Caco-2 (cell line): ENCODE results near the gene GSTA5. TPM values are rescaled to one million over a fixed set of nuclear protein-coding genes. Genes with fewer than 3 reads are reported as not detected.
"Not testable (repeated sequence)": the region's sequence is repeated elsewhere in the genome, so short reads cannot be mapped to it uniquely, and the experiment has no call there.

ENCODE experiments used
- BruUV-seq: library from RNA; stranded (reverse); fragments of 400-500 nt; replicated peaks from 2 replicates; lab custom pipeline; 2021; lab: Mats Ljungman, UMichigan
- CTCF ChIA-PET: fragments of 300-600 bp; sonication (Branson Sonifier 250); formaldehyde crosslinking; loops from one replicate; lab custom pipeline; 2022; ENCODE audit warnings: antibody characterized with exemption; lab: Charles Lee
- POLR2A ChIA-PET: fragments of 300-600 bp; sonication (Branson Sonifier 250); formaldehyde crosslinking; loops from one replicate; lab custom pipeline; 2022; ENCODE audit warnings: antibody characterized with exemption; lab: Charles Lee
- DNase-seq, 2 experiments: peaks; one replicate each; pipeline versions ENCODE4 v3.0.0 to v3.0.0-alpha.2; 2020 to 2022
- H3K27me3 ChIP-seq: replicated peaks from 2 replicates; pipeline ENCODE4 v1.6.0; 2011; ENCODE audit warnings: low read length; ENCODE audit not compliant: control insufficient read depth, insufficient read depth
- H3K36me3 ChIP-seq: 2 replicates; pipeline ENCODE4 v1.5.1; 2011; ENCODE audit warnings: low read length; ENCODE audit not compliant: control insufficient read depth, insufficient read depth
- H3K4me1 ChIP-seq: fragments of 250-450 bp; sonication (Bioruptor Pico); 2 replicates; pipeline ENCODE4 v1.5.1; 2020; ENCODE audit warnings: mild to moderate bottlenecking
- H3K4me3 ChIP-seq: 2 replicates; pipeline ENCODE4 v1.5.1; 2011; ENCODE audit warnings: low read depth, mild to moderate bottlenecking, control low read depth, low read length
- H3K9me3 ChIP-seq: fragments of 250-450 bp; sonication (Bioruptor Pico); 2 replicates; pipeline ENCODE4 v1.5.1; 2020; ENCODE audit warnings: mild to moderate bottlenecking, moderate library complexity
- H3K27ac Mint-ChIP-seq: one replicate; pipeline ENCODE4 v1.8.0; 2022; ENCODE audit warnings: mixed read lengths; ENCODE audit not compliant: unreplicated experiment
- H3K27me3 Mint-ChIP-seq: one replicate; pipeline ENCODE4 v1.8.0; 2022; ENCODE audit warnings: mixed read lengths; ENCODE audit not compliant: insufficient read depth, unreplicated experiment
- H3K36me3 Mint-ChIP-seq: one replicate; pipeline ENCODE4 v1.8.0; 2022; ENCODE audit warnings: mild to moderate bottlenecking, mixed read lengths; ENCODE audit not compliant: insufficient read depth, unreplicated experiment
- H3K4me1 Mint-ChIP-seq: one replicate; pipeline ENCODE4 v1.8.0; 2022; ENCODE audit warnings: low read depth, mixed read lengths; ENCODE audit not compliant: unreplicated experiment
- H3K4me3 Mint-ChIP-seq: one replicate; pipeline ENCODE4 v1.8.0; 2022; ENCODE audit warnings: mild to moderate bottlenecking, moderate library complexity, mixed read lengths; ENCODE audit not compliant: unreplicated experiment
- H3K9me3 Mint-ChIP-seq: one replicate; pipeline ENCODE4 v1.8.0; 2022; ENCODE audit warnings: mixed read lengths; ENCODE audit not compliant: unreplicated experiment
- intact Hi-C: fragments of 100-400 bp; cut with micrococcal nuclease; formaldehyde crosslinking; loops from one replicate; pipeline ENCODE4 v1.10.0; 2022; ENCODE audit not compliant: unreplicated experiment
- total RNA-seq: library from RNA; stranded (reverse); gene quantifications from 2 replicates; pipeline ENCODE4 v1.2.3, GENCODE V29; 2022
- TF ChIP-seq, protein P1 (sequence below), 2 experiments: fragments of 200-600 bp in 1 of 2; IDR thresholded peaks; 1 replicate in 1 of 2; 2 replicates in 1 of 2; pipeline versions ENCODE4 v1.5.1 to v1.8.0; 2011 to 2022; ENCODE audit warnings: antibody characterized with exemption in 1 of 2, control low read depth in 1 of 2, inconsistent platforms in 1 of 2, low read depth in 1 of 2, low read length in 1 of 2, mild to moderate bottlenecking in 1 of 2, moderate library complexity in 1 of 2; ENCODE audit not compliant: insufficient read depth in 1 of 2, severe bottlenecking in 1 of 2, unreplicated experiment in 1 of 2

Gene GSTA5
- total RNA-seq, 1 experiment from 2014 or later: not detected

DNA sequence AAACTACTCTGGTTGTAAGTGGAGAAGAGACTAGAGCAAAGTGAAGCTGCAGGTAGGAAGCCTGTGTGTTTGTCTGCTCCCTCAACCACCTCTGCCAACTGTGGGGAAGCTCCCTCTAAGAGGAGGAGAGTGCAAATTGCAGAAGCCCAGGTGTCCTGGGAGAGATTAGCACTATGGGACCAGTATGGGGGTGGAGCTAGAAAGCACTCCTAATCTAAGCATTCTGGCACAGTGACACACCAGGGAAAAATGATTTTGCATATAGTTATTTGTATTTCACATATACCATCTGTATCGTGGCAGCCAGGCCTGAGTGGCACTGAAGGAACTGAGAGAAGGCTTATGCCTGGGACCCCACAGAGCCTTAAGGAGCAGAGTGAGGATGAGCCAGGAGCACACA, 49.8 kb downstream of the GSTA5 start:
- Mint-ChIP-seq H3K36me3 (peaks cover 7% of the 10 kb centered on the region), H3K27me3 (no peaks in the 10 kb centered on the region), H3K9me3 (peaks cover 21% of the 10 kb centered on the region), H3K4me3 (no peak overlapping the region), H3K4me1 (peaks cover 25% of the 10 kb centered on the region), H3K27ac (no peak overlapping the region)
- Histone ChIP-seq H3K36me3 (no peaks in the 10 kb centered on the region), H3K9me3 (no peaks in the 10 kb centered on the region), H3K4me3 (no peak overlapping the region), H3K4me1 (peaks cover 13% of the 10 kb centered on the region), H3K27me3 (no peaks in the 10 kb centered on the region)
- DNase-seq: no peak
- intact Hi-C loops: loop anchor here (10.0 kb wide), 1 partner anchor 774 kb away; no protein-coding TSS in a partner anchor
- TF ChIP-seq, protein P1, sequence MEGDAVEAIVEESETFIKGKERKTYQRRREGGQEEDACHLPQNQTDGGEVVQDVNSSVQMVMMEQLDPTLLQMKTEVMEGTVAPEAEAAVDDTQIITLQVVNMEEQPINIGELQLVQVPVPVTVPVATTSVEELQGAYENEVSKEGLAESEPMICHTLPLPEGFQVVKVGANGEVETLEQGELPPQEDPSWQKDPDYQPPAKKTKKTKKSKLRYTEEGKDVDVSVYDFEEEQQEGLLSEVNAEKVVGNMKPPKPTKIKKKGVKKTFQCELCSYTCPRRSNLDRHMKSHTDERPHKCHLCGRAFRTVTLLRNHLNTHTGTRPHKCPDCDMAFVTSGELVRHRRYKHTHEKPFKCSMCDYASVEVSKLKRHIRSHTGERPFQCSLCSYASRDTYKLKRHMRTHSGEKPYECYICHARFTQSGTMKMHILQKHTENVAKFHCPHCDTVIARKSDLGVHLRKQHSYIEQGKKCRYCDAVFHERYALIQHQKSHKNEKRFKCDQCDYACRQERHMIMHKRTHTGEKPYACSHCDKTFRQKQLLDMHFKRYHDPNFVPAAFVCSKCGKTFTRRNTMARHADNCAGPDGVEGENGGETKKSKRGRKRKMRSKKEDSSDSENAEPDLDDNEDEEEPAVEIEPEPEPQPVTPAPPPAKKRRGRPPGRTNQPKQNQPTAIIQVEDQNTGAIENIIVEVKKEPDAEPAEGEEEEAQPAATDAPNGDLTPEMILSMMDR (IDR thresholded peaks at IDR 0.05; ENCODE audit: insufficient read depth in 1 of 2, low read depth in 1 of 2, low read length in 1 of 2, severe bottlenecking in 1 of 2, unreplicated experiment in 1 of 2): no peak
- CTCF ChIA-PET: no interaction called here
- POLR2A ChIA-PET: no interaction called here
- BruUV-seq: no TSS peak

DNA sequence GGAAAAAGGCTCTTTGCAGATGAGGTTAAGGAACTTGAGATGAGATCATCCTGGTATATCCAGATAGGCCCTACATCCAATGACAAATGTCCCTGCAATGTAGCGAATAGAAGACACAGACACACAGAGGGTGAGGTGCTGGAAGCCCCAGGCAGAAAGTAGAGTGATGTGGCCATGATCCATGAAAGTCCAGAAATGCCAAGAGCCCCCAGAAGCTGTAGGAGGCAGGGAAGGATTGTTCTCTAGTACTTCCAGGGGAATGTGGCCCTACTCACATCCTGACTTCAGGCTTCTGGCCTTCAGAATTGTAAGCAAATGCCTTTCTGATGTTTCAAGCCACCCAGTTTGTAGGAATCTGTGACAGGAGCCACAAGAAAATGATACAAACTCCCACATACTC, 51.0 kb downstream of the GSTA5 start:
- H3K27me3 ChIP-seq, POLR2A ChIA-PET, H3K27me3 Mint-ChIP-seq, DNase-seq, H3K4me3 Mint-ChIP-seq, CTCF ChIA-PET, H3K9me3 ChIP-seq, H3K4me3 ChIP-seq, BruUV-seq, H3K36me3 Mint-ChIP-seq, H3K36me3 ChIP-seq, H3K27ac Mint-ChIP-seq: not testable (repeated sequence)
- peaks cover 13% of the 10 kb centered on the region for H3K4me1 ChIP-seq
- peaks cover 21% of the 10 kb centered on the region for H3K9me3 Mint-ChIP-seq
- intact Hi-C loops: loop anchor here (10.0 kb wide), 1 partner anchor 775 kb away; no protein-coding TSS in a partner anchor
- H3K4me1 Mint-ChIP-seq: peaks cover 25% of the 10 kb centered on the region

DNA sequence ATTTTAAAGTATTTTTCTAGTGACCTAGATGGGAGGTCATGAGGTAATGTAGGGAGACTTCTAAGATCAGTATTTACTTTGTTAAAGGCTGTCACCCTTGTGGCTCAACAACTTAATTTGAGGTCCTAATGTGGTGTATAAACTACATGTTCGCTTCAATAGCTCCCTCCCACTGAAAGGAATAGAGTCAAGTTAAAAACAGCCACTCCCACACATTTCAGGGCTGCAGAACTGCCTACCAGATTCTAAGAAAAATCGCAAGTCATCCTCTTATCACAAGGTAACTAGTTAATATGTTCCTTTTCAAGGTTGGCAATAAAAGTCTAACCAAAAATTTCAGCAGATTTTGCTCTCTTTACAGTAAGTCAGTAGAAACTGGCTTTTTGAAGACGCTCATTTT, 52.1 kb downstream of the GSTA5 start:
- H3K4me3 Mint-ChIP-seq: no peak overlapping the region
- Histone ChIP-seq H3K27me3 (no peaks in the 10 kb centered on the region), H3K4me3 (no peak overlapping the region), H3K36me3 (no peaks in the 10 kb centered on the region), H3K9me3 (no peaks in the 10 kb centered on the region), H3K4me1 (peaks cover 13% of the 10 kb centered on the region)
- no peak for DNase-seq
- no peaks in the 10 kb centered on the region for H3K27me3 Mint-ChIP-seq
- POLR2A ChIA-PET: no interaction called here
- H3K36me3 Mint-ChIP-seq: peaks cover 5% of the 10 kb centered on the region
- BruUV-seq: no TSS peak
- peaks cover 16% of the 10 kb centered on the region for H3K9me3 Mint-ChIP-seq
- CTCF ChIA-PET: no interaction called here
- H3K27ac Mint-ChIP-seq: peak overlapping the region; percentile 30
- TF ChIP-seq, protein P1 (IDR thresholded peaks at IDR 0.05; ENCODE audit: insufficient read depth in 1 of 2, low read depth in 1 of 2, low read length in 1 of 2, severe bottlenecking in 1 of 2, unreplicated experiment in 1 of 2): no peak
- H3K4me1 Mint-ChIP-seq: peaks cover 25% of the 10 kb centered on the region
- intact Hi-C loops: no loop called here

DNA sequence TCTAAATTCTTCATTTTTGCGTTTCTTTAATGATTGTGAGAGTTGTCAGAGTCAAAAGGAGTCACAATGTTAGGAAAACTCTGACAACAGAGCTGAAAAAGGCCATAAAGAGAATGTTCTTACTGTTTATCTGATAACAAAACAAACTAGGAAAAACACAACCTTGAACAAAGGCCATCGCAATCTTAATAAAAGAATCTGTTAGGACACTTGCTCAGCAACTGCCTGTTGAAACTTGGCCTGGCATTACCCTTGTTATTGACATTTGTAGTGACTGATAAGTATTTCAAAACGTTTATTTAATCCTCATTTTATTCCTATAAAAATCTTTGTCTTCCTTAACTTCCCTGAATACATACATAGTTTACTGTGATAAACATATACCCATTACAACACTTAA, 52.7 kb downstream of the GSTA5 start:
- no peak for DNase-seq
- BruUV-seq: no TSS peak
- TF ChIP-seq, protein P1 (IDR thresholded peaks at IDR 0.05; ENCODE audit: insufficient read depth in 1 of 2, low read depth in 1 of 2, low read length in 1 of 2, severe bottlenecking in 1 of 2, unreplicated experiment in 1 of 2): no peak

More for the DNA sequence above, 52.7 kb downstream of the GSTA5 start:
- ChIA-PET CTCF (no interaction called here), POLR2A (no interaction called here)
- no peak overlapping the region for H3K4me3 ChIP-seq
- Mint-ChIP-seq H3K9me3 (peaks cover 11% of the 10 kb centered on the region), H3K4me1 (peaks cover 25% of the 10 kb centered on the region), H3K4me3 (no peak overlapping the region), H3K27me3 (no peaks in the 10 kb centered on the region), H3K36me3 (no peaks in the 10 kb centered on the region), H3K27ac (peak overlapping the region; percentile 30)
- no peaks in the 10 kb centered on the region for H3K27me3 ChIP-seq
- no peaks in the 10 kb centered on the region for H3K36me3 ChIP-seq
- intact Hi-C loops: no loop called here
- H3K4me1 ChIP-seq: peaks cover 13% of the 10 kb centered on the region
- H3K9me3 ChIP-seq: no peaks in the 10 kb centered on the region
